ENCODE measurements around the gene ERBB3.
A peak's percentile ranks its signal among the peaks of the same experiment; 100 is the strongest.

ERBB3 gene

DNA sequence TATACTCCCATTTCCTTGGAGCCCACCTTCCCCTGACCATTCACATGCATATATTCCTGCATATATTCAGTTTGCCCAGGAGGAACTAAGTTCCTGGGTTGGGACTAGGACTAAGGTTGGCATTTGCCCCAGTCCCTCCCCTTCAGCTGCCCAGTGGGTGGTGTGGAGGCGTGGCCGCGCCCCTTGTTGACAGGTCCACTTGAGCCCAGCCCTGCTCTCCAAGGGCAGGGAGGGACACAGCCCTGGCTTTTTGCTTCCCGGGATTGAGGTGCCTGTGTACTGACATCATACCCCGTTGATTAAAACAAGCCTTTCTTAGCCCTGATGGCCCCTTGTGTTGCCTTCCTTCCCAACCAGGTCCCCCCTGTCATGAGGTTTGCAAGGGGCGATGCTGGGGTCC lies 7.3 kb downstream of the ERBB3 start:
- H3K27ac ChIP-seq: peak overlapping the region; percentile 15
- no peaks in the 10 kb centered on the region for H3K79me2 ChIP-seq
- H3K4me2 ChIP-seq (ENCODE audit: low read length): no peak overlapping the region
- H3K27me3 ChIP-seq (ENCODE audit: control insufficient read depth, insufficient read depth, low read length): no peaks in the 10 kb centered on the region
- peaks cover 5% of the 10 kb centered on the region for H3K4me1 ChIP-seq
- H3K36me3 ChIP-seq (ENCODE audit: control insufficient read depth, insufficient read depth, low read length): no peaks in the 10 kb centered on the region
- H3K4me3 ChIP-seq (ENCODE audit: low read depth, low read length): no peak overlapping the region
- no peaks in the 10 kb centered on the region for H3K9me3 ChIP-seq (ENCODE audit: control insufficient read depth, low read length)
- no peak for TF ChIP-seq CTCF (IDR thresholded peaks at IDR 0.05)
- no peak overlapping the region for H3K9ac ChIP-seq
- peak overlapping the region; percentile 56 for H2AFZ ChIP-seq

GRCh38 chr12:56097738-56098137 lies 17.8 kb downstream of the ERBB3 start:
- H3K27ac ChIP-seq: no peak overlapping the region
- H2AFZ ChIP-seq: no peak overlapping the region
- H3K79me2 ChIP-seq: no peaks in the 10 kb centered on the region
- no peak overlapping the region for H3K4me2 ChIP-seq (ENCODE audit: low read length)
- no peak overlapping the region for H3K9ac ChIP-seq
- H3K9me3 ChIP-seq (ENCODE audit: control insufficient read depth, low read length): no peaks in the 10 kb centered on the region
- H3K27me3 ChIP-seq (ENCODE audit: control insufficient read depth, insufficient read depth, low read length): no peaks in the 10 kb centered on the region
- H3K4me1 ChIP-seq: no peaks in the 10 kb centered on the region
- H3K4me3 ChIP-seq (ENCODE audit: low read depth, low read length): no peak overlapping the region
- no peaks in the 10 kb centered on the region for H3K36me3 ChIP-seq (ENCODE audit: control insufficient read depth, insufficient read depth, low read length)
- TF ChIP-seq CTCF (IDR thresholded peaks at IDR 0.05): no peak

DNA sequence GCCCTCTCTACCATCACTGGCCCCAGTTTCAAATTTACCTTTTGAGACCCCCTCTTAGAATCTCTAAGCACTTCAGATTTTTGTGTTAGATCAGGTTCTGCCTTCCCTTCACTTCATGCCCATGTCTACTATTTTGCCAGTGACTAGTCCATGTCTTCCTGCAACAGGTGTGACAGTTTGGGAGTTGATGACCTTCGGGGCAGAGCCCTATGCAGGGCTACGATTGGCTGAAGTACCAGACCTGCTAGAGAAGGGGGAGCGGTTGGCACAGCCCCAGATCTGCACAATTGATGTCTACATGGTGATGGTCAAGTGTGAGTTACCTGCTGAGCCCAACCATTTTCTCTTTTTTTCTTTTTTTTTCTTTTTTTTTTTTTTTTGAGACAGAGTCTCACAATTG lies 18.6 kb downstream of the ERBB3 start:
- Histone ChIP-seq H3K4me2 (ENCODE audit: low read length) (no peak overlapping the region), H3K36me3 (ENCODE audit: control insufficient read depth, insufficient read depth, low read length) (no peaks in the 10 kb centered on the region), H2AFZ (no peak overlapping the region), H3K79me2 (no peaks in the 10 kb centered on the region), H3K4me3 (ENCODE audit: low read depth, low read length) (no peak overlapping the region), H3K27me3 (ENCODE audit: control insufficient read depth, insufficient read depth, low read length) (no peaks in the 10 kb centered on the region), H3K9ac (no peak overlapping the region), H3K27ac (no peak overlapping the region), H3K4me1 (no peaks in the 10 kb centered on the region), H3K9me3 (ENCODE audit: control insufficient read depth, low read length) (no peaks in the 10 kb centered on the region)
- TF ChIP-seq CTCF (IDR thresholded peaks at IDR 0.05): no peak

- Histone ChIP-seq H2AFZ (no peak overlapping the region), H3K27me3 (ENCODE audit: control insufficient read depth, insufficient read depth, low read length) (no peaks in the 10 kb centered on the region), H3K36me3 (ENCODE audit: control insufficient read depth, insufficient read depth, low read length) (no peaks in the 10 kb centered on the region), H3K4me1 (no peaks in the 10 kb centered on the region), H3K9ac (no peak overlapping the region), H3K79me2 (peaks cover 4% of the 10 kb centered on the region), H3K4me2 (ENCODE audit: low read length) (no peak overlapping the region), H3K9me3 (ENCODE audit: control insufficient read depth, low read length) (no peaks in the 10 kb centered on the region), H3K27ac (no peak overlapping the region), H3K4me3 (ENCODE audit: low read depth, low read length) (no peak overlapping the region)
- no peak for TF ChIP-seq CTCF (IDR thresholded peaks at IDR 0.05)
Measured at GRCh38 chr12:56099787-56100186, 19.8 kb downstream of the ERBB3 start.

- no peak overlapping the region for H3K9ac ChIP-seq
- H3K79me2 ChIP-seq: peaks cover 16% of the 10 kb centered on the region
- H3K36me3 ChIP-seq (ENCODE audit: control insufficient read depth, insufficient read depth, low read length): no peaks in the 10 kb centered on the region
- no peak overlapping the region for H3K27ac ChIP-seq
- H3K4me3 ChIP-seq (ENCODE audit: low read depth, low read length): no peak overlapping the region
- H3K4me2 ChIP-seq (ENCODE audit: low read length): no peak overlapping the region
- no peak for TF ChIP-seq CTCF (IDR thresholded peaks at IDR 0.05)
- no peaks in the 10 kb centered on the region for H3K9me3 ChIP-seq (ENCODE audit: control insufficient read depth, low read length)
- H3K4me1 ChIP-seq: peaks cover 11% of the 10 kb centered on the region
- no peak overlapping the region for H2AFZ ChIP-seq
- no peaks in the 10 kb centered on the region for H3K27me3 ChIP-seq (ENCODE audit: control insufficient read depth, insufficient read depth, low read length)
Measured at GRCh38 chr12:56101045-56101444, 21.1 kb downstream of the ERBB3 start.
